HG03159 (cell line): ENCODE data around the gene NTRK1.
"Not testable (repeated sequence)": the region's sequence is repeated elsewhere in the genome, so short reads cannot be mapped to it uniquely, and the experiment has no call there.

ENCODE experiments used
- ATAC-seq: cut with Tn5 transposase; IDR thresholded peaks from one replicate; pipeline ENCODE4 v1.9.1; 2021; ENCODE audit warnings: mild to moderate bottlenecking, moderate library complexity; ENCODE audit not compliant: unreplicated experiment

The NTRK1 gene

DNA sequence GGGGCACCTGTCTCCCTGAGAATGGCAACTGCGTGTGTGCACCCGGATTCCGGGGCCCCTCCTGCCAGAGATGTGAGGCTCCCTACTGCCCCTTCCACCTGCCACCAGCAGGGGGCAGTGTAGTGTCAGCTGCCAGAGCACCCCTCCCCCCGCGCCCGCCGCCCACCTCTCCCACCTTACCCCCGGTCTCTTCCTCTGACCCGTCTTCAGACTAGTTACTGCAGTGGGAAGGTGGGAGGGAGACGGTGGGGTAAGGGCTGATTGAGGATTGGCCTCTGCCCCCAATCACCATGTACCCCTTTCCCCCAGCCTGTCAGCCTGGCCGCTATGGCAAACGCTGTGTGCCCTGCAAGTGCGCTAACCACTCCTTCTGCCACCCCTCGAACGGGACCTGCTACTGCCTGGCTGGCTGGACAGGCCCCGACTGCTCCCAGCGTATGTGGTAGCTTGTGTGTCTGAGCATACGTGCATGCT is 49.7 kb downstream of the NTRK1 start:
- ATAC-seq = no peak

DNA sequence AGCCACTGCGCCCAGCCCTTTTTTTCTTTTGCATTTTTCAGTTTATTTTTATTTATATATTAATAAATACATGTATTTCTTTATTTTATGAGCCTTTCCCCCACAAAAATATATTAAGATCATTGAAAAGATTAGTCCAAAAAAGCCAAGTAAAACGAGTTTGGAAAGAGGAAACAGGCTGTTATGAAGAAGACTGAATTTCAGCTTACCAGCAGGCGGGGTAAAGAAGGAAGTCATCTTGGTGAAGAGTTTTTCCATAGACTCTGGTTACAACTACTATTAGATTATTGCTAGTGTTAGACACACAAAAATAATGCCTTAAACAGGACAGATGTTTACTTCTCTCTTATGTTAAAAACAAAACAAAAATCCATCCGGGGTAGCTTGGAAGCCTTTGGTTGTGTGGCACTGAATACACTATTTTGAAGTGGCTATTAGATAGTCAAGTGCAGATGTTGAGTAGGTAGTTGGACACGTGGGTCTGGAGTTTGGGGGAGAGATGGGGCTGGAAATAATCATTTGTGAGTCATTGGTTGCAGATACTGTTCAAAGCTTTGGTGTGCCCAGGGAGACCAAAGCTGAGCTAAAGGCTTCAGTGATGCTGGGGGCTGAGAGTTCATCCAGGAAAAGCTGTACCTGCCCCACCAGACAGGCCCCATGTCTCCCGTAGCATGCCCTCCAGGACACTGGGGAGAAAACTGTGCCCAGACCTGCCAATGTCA is 51.1 kb downstream of the NTRK1 start:
- ATAC-seq = no peak

DNA sequence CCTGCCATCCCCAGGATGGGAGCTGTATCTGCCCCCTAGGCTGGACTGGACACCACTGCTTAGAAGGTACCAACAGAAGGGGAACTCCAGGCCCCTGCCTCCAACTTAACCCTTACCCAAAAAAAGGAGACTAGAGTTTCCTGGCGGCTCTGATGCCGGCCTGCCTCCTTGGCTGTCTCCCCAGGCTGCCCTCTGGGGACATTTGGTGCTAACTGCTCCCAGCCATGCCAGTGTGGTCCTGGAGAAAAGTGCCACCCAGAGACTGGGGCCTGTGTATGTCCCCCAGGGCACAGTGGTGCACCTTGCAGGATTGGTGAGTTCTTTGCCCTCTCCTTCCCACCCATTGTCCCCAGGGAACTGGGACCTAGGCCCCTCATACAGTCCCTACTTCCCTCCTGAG is 51.6 kb downstream of the NTRK1 start:
- ATAC-seq = no peak

DNA sequence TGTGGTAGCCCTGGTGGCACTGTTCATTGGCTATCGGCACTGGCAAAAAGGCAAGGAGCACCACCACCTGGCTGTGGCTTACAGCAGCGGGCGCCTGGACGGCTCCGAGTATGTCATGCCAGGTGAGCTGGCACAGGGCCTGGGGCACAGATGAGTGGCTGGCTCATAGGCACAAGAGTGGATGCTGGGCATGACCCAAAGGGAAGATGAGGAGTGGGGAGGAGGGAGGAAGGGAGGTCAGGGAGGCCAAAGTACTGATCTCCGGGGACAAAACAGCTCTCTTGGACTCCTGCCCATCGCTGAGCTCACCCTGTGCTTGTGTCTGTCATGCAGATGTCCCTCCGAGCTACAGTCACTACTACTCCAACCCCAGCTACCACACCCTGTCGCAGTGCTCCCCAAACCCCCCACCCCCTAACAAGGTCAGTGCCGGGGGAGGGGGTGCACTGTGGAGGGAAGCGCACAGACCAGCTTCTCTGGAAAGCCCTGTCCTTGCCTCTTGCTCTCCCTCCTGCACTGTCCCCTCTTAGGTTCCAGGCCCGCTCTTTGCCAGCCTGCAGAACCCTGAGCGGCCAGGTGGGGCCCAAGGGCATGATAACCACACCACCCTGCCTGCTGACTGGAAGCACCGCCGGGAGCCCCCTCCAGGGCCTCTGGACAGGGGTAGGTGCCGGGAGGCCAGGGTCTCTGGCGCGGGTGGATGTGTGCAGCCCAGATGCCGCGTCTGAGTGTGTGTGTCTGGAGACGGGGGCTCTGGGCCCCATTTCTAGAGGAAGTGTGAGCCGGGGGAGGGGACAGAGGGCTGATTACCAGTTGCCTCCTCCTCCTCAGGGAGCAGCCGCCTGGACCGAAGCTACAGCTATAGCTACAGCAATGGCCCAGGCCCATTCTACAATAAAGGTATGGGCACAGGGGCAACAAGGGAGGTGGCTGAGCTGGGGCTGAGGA is 52.5 kb downstream of the NTRK1 start:
- ATAC-seq = no peak

DNA sequence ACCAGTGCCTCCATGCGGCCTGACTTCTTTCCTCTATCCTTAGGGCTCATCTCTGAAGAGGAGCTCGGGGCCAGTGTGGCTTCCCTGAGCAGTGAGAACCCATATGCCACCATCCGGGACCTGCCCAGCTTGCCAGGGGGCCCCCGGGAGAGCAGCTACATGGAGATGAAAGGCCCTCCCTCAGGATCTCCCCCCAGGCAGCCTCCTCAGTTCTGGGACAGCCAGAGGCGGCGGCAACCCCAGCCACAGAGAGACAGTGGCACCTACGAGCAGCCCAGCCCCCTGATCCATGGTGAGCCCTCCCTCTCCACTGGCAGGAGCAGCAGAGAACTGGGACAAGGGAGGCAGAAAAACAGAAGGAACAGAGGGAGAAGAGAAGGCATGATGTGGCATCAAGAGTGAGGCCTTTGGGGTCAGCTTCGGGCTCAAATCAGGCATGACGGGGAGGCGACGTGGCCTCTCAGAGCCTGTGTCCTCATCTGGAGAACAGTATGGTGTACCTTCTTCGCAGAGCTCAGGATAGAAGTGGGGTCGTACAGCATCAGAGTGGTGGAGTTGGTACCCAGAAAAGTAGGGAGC is 53.2 kb downstream of the NTRK1 start:
- ATAC-seq = no peak

DNA sequence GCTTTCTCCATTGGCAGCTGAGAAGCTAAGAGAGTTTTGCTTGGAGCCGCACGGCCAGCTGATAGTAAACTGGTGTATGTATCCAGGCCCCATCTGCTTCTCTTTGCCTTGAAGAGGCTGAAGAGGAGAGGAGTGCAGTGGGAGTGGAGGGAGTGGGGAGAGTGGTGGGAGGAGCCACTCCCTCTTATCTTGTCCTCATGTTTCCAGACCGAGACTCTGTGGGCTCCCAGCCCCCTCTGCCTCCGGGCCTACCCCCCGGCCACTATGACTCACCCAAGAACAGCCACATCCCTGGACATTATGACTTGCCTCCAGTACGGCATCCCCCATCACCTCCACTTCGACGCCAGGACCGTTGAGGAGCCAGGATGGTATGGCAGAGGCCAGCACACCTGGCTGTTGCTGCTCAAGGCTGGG is 53.8 kb downstream of the NTRK1 start:
- ATAC-seq = no peak

DNA sequence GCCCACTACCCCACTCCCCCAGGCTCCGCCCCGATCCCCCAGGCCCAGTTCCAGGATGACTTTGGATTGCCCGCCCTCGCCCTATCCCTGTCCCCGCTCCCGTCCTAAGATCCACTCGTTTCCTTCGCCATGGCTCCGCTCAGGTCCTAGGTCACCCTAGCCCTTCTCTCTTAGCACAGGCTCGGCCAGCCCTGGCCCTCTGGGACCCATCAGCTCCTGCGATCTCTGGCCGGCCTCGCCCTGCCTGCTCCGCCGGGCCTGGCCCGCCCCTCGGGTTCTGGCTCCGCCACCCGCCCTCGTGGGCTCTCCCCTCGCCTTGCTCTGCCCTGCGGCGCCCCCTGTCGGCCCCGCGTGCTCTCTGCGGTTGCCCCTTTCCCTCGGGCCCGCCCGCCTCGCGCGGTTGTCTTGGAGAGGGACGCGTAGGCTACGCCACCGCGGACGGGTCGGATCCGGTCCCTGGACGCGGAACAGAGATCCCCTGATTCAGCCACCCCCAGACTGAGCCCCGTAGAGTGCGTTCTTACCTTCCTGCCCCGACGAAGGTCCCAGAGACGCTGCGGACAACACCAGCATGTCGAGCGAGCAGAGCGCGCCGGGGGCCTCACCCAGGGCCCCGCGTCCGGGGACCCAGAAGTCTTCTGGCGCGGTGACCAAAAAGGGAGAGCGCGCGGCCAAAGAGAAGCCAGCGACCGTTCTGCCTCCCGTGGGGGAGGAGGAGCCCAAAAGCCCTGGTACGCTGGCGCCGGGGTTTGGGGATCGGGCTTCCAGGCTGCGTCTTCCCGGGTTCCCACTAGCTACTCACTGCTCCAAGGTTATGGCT is 59.8 kb downstream of the NTRK1 start, which contains the start of gene LRRC71:
Gene LRRC71, plus strand, starts transcription at position 400 of the 820 bp plus-strand sequence. Its CDS starts 172 bp downstream, at position 572.
- no peak for ATAC-seq

DNA sequence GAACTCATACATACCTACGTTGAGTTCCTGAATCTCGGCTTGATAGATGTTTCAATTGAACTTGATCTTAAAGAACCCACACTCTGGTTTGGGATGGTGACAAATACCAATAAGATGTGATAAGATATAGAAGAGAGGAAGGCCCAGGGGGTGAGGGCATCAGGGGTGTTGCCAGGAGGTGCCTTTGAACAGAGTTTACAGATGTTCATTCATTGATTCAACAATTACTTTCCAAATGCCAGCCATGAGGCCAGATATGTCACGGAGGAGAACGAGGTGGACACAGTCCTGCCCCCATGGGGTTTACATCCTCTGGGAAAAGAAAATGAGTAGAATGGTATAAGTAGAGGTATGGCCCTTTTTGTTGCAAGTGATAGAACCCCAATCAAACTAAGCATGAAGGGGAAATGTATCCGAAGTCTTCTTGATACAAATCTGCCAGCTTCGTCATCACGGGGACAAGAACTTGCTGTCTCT is 60.4 kb downstream of the NTRK1 start:
- no peak for ATAC-seq

DNA sequence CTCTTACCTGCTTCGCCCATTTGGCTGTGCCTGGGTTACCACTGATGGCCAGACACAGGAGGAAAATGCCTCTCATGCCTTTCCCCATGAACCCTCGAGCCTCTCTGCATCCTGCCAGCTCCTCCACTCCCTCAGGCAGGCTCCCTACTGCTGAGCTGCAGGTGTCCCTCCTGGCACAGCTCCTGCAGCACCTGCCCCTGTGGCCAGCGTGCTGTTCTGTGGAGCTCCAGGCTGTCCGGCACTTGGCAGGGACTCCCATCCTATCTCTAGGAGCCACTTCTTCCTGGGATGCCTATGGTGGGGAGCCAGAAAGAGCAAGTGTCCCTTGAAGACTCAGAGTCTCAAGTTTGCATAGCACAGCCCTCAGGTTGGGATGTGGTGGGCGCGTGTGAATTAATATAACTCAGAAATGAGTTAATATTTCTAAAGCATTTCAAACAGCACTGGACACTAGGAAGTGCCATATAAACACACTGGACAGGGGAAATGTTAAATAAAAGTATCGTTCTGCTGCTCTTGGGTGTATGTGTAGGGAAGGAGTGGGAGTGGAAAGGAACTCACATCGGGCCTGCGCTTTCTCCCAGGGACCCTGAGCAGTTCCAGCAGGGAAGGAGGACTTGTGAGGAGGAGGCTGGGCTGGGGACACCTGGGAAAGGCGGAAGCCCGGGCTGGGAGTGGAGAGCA is 62.5 kb downstream of the NTRK1 start:
- ATAC-seq = no peak

DNA sequence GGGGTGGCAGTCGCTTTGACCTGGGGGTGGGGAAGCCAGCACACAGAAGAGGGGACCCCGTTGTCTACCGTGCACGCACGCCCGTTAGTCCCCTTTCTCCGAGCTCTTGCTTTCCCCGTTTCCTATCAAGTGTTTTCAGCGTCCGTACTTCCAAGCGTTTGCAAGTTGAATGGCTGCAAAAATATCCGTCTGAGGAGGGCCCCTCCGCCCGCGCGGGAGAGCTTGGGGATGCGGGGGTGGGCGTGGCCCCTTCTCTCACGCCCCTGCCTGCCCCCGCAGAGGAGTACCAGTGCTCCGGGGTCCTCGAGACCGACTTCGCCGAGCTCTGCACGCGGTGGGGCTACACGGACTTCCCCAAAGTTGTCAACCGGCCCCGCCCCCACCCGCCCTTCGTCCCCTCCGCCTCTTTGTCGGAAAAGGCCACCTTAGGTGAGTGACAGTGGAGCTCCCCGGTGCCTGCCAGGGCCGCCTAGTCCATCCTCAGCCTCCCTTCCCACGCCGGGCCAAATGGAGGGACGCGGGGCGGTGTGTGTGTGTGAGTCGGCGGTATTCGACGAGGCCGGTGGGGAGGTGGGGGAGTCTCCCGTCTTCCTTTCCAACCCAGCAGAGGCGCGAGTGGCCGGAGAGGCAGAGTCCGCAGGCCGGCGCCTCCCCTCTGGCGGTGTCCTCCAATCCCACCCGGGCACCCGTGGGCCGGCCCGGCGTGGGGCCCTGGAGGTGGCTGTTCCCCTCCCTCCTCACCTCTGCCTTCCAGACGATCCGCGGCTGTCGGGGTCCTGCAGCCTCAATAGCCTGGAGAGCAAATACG is 63.2 kb downstream of the NTRK1 start:
- ATAC-seq = no peak

DNA sequence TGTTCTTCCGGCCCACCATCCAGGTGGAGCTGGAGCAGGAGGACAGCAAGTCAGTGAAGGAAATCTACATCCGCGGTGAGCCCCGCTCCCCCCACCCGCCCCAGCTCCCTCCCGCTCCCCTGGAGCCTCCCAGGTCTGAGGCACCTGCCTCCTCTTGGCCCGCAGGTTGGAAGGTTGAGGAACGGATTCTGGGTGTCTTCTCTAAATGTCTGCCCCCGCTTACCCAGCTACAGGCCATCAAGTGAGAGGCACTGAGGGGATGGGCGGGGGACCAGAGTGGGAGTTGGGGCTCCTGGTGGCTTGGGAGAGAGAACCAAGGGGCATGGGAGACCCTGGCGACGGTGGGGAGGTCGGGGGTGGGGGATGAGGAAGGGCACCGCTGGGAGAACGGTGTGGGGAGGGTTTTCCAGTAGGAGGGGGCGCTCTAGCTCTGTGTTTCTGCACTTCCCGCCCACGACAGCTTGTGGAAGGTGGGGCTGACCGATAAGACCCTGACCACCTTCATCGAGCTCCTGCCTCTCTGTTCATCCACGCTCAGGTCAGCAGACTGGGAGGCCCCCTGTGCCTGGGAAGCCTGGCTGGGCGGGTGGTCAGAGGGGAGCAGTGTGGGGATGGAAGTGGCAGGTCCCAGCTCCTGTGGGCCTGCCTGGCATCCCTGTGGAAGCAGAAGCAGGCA is 64.0 kb downstream of the NTRK1 start:
- ATAC-seq = no peak

DNA sequence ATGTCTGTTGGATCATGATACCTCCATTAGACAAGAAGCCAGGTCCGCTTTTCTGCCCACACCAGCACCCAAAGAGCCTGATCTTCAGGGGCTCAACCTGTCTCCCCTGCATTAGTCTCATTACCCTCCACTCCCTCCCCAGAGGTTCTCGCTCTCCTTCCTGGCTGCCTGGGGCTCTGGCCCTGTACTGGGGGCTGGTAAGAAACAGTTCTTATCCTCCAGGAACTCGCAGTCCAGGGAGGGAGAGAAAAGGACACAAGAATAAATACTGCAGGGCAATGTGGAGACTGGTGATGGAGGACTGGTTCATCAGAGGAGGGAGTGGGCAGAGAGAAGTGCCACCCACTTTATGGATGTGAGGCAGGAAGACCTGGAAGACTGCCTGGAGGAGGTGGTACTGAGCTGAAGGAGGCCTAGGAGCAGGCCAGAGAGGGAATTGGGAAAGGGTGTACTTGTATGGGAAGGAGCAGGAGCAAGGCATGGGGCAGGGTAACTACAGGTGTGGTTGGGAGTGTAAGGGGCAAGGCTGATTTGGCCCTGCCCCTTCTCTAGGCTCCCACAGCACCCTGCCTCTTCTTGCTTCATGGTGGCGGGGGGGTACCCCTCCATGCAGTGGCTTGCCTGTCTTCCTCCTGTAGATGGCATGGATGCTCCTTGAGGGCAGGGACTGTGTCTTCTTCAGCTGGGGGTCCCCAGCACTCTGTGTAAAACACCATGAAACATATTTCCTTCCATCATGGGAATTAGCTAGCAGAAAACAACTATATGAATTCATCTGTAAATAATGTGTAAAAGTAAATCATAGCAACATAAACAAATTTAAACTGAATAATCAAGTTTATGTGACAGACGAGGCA is 64.7 kb downstream of the NTRK1 start:
- no peak for ATAC-seq

DNA sequence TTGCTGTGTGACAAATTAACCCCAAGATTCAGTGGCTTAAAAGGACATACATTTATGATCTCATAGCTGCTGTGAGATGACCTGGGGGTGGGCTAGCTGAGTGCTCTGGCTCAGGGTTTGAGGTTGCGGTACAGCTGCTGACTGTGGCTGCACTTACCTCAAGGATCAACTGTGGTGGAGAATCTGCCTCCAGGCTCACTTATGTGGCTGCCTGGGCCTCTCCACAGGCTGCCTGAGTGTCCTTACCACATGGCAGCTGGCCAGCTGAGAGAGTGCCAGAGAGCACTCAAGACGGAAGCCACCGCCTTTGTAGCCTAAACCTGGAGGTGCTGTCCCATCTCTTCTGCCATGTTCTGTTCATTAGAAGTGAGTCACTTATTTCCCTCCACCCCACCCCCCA is 65.5 kb downstream of the NTRK1 start:
- no peak for ATAC-seq

DNA sequence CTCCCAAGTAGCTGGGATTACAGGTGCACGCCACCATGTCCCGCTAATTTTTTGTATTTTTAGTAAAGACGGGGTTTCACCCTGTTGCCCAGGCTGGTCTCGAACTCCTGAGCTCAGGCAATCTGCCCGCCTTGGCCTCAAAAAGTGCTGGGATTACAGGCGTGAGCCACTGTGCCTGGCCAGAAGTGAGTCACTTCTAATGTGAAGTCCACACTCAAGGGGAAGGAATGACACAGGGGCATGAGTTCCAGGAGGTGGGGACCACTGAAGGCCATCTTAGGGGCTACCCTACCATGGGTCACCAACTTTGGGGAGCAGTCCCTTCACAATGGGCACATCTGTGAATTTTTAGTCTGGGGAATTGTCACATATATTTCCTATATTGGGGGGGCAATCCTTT is 66.0 kb downstream of the NTRK1 start:
- not testable (repeated sequence) for ATAC-seq

DNA sequence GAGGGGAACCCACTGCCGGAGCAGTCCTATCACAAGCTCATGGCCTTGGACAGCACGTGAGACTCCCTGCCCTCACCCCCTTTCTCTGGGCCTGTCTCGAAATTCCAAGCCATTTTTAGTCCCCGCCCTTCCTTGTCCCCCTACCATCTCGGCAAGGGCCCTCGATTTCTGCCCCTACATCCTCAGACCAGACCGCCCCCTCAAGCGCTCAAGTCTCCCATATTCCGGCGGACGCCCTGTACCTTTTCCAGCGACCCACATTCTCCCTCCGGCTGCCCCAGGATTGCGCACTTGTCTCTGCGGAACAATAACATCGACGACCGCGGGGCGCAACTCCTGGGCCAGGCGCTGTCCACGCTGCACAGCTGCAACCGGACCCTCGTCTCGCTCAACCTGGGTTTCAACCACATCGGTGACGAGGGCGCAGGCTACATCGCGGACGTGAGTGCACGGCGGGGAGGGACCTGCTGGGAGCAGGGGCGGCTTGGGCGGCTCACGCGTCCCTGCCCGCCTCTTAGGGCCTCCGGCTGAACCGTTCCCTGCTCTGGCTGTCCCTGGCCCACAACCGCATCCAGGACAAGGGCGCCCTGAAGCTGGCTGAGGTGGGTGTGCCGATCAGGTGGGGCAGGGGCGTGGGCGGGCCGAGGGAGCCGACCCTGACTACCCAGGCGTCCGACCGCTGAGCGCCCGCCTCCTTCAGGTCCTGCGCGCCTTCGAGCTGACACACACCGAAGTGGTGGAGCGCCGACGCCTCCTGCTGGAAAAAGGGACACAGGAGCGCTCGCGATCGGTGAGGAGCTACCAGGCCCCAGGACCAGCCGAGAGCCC is 66.8 kb downstream of the NTRK1 start:
- no peak for ATAC-seq

DNA sequence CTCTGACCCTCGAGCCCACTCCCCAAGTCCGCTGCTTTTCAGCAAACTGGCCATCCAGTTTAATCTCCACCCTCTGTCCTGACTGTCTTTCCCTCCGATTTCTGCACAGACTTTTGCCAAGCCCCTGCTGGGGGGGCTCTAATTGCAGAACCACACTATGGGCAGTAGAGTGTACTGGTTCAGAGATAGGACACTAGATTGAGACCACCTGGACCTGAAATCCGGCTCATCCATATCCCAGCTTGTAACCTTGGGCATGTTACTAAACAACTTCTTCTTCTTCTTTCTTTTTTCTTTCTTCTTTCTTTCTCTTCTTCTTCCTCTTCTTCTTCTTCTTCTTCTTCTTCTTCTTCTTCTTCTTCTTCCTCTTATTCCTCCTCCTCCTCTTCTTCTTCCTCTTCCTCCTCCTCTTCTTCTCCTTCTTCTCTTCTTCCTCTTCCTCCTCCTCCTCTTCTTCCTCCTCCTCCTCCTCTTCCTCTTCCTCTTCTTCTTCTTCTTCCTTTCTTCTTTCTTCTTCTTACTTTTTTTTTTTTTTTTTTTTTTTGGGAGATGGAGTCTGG is 67.5 kb downstream of the NTRK1 start:
- no peak for ATAC-seq
